Caco-2 (cell line): ENCODE measurements around the gene CNTD1. TPM values are rescaled to one million over a fixed set of nuclear protein-coding genes. Genes with fewer than 3 reads are reported as not detected.
"Not testable (repeated sequence)": the region's sequence is repeated elsewhere in the genome, so short reads cannot be mapped to it uniquely, and the experiment has no call there.

Experiments
- BruUV-seq: library from RNA; stranded (reverse); fragments of 400-500 nt; replicated peaks from 2 replicates; lab custom pipeline; 2021; lab: Mats Ljungman, UMichigan
- CTCF ChIA-PET: fragments of 300-600 bp; sonication (Branson Sonifier 250); formaldehyde crosslinking; loops from one replicate; lab custom pipeline; 2022; ENCODE audit warnings: antibody characterized with exemption; lab: Charles Lee
- POLR2A ChIA-PET: fragments of 300-600 bp; sonication (Branson Sonifier 250); formaldehyde crosslinking; loops from one replicate; lab custom pipeline; 2022; ENCODE audit warnings: antibody characterized with exemption; lab: Charles Lee
- DNase-seq, 2 experiments: peaks; one replicate each; pipeline versions ENCODE4 v3.0.0 to v3.0.0-alpha.2; 2020 to 2022
- H3K27me3 ChIP-seq: replicated peaks from 2 replicates; pipeline ENCODE4 v1.6.0; 2011; ENCODE audit warnings: low read length; ENCODE audit not compliant: control insufficient read depth, insufficient read depth
- H3K36me3 ChIP-seq: 2 replicates; pipeline ENCODE4 v1.5.1; 2011; ENCODE audit warnings: low read length; ENCODE audit not compliant: control insufficient read depth, insufficient read depth
- H3K4me1 ChIP-seq: fragments of 250-450 bp; sonication (Bioruptor Pico); 2 replicates; pipeline ENCODE4 v1.5.1; 2020; ENCODE audit warnings: mild to moderate bottlenecking
- H3K4me3 ChIP-seq: 2 replicates; pipeline ENCODE4 v1.5.1; 2011; ENCODE audit warnings: low read depth, mild to moderate bottlenecking, control low read depth, low read length
- H3K9me3 ChIP-seq: fragments of 250-450 bp; sonication (Bioruptor Pico); 2 replicates; pipeline ENCODE4 v1.5.1; 2020; ENCODE audit warnings: mild to moderate bottlenecking, moderate library complexity
- H3K27ac Mint-ChIP-seq: one replicate; pipeline ENCODE4 v1.8.0; 2022; ENCODE audit warnings: mixed read lengths; ENCODE audit not compliant: unreplicated experiment
- H3K27me3 Mint-ChIP-seq: one replicate; pipeline ENCODE4 v1.8.0; 2022; ENCODE audit warnings: mixed read lengths; ENCODE audit not compliant: insufficient read depth, unreplicated experiment
- H3K36me3 Mint-ChIP-seq: one replicate; pipeline ENCODE4 v1.8.0; 2022; ENCODE audit warnings: mild to moderate bottlenecking, mixed read lengths; ENCODE audit not compliant: insufficient read depth, unreplicated experiment
- H3K4me1 Mint-ChIP-seq: one replicate; pipeline ENCODE4 v1.8.0; 2022; ENCODE audit warnings: low read depth, mixed read lengths; ENCODE audit not compliant: unreplicated experiment
- H3K4me3 Mint-ChIP-seq: one replicate; pipeline ENCODE4 v1.8.0; 2022; ENCODE audit warnings: mild to moderate bottlenecking, moderate library complexity, mixed read lengths; ENCODE audit not compliant: unreplicated experiment
- H3K9me3 Mint-ChIP-seq: one replicate; pipeline ENCODE4 v1.8.0; 2022; ENCODE audit warnings: mixed read lengths; ENCODE audit not compliant: unreplicated experiment
- CTCF ChIP-seq, 2 experiments: fragments of 200-600 bp in 1 of 2; IDR thresholded peaks; 1 replicate in 1 of 2; 2 replicates in 1 of 2; pipeline versions ENCODE4 v1.5.1 to v1.8.0; 2011 to 2022; ENCODE audit warnings: antibody characterized with exemption in 1 of 2, control low read depth in 1 of 2, inconsistent platforms in 1 of 2, low read depth in 1 of 2, low read length in 1 of 2, mild to moderate bottlenecking in 1 of 2, moderate library complexity in 1 of 2; ENCODE audit not compliant: insufficient read depth in 1 of 2, severe bottlenecking in 1 of 2, unreplicated experiment in 1 of 2
- intact Hi-C: fragments of 100-400 bp; cut with micrococcal nuclease; formaldehyde crosslinking; loops from one replicate; pipeline ENCODE4 v1.10.0; 2022; ENCODE audit not compliant: unreplicated experiment
- total RNA-seq: library from RNA; stranded (reverse); gene quantifications from 2 replicates; pipeline ENCODE4 v1.2.3, GENCODE V29; 2022

Gene CNTD1
- total RNA-seq, 1 experiment from 2014 or later, result 1.7 TPM

DNA sequence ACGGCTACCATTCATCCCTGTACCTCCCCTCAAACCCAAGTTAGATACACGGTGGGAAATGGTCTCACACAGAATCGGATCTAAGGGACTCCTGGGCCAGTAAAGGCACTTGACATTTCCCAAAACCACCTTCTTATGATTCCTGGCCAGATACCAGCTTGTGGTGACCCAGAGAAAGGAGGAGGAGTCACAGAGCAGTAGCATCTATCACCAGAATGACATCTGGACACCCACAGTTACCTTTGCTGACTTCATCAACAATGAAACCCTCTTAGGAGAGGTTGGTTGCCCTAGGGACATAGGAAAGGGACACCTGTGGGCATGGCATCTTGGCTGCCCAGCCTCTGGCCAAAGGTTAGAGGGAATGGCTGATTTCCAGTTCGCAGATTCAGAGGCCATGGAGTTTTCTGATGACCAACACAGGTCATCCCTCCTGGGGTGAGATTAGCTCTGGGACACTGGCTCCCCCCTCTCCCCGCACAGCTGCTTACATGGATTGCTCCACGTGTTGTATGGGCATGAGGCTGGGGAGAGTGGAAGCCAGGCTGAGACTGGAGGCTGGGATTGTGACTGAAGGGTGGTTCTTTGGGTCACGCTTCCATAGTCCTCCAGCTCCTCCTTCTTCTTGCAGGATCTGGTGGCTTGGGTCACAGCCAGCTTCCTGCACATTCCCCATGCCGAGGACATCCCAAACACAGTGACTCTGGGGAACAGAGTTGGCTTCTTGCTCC lies 51.0 kb downstream of the CNTD1 start:
- no TSS peak for BruUV-seq
- Histone ChIP-seq H3K4me3 (no peak overlapping the region), H3K4me1 (no peaks in the 10 kb centered on the region), H3K36me3 (no peaks in the 10 kb centered on the region; the same call in 1 of the 2 replicates), H3K9me3 (no peaks in the 10 kb centered on the region), H3K27me3 (no peaks in the 10 kb centered on the region)
- H3K4me1 Mint-ChIP-seq, result no peaks in the 10 kb centered on the region
- DNase-seq, result no peak
- no peak overlapping the region for H3K4me3 Mint-ChIP-seq
- no peak overlapping the region for H3K27ac Mint-ChIP-seq
- POLR2A ChIA-PET, result no interaction called here
- CTCF ChIA-PET, result interaction anchor here (1.2 to 1.6 kb wide), 2 partner anchors 16 to 26 kb away, joined by 3 read pairs; partner anchors contain the start of genes BECN1 and PSME3
- no peaks in the 10 kb centered on the region for H3K9me3 Mint-ChIP-seq
- no peaks in the 10 kb centered on the region for H3K27me3 Mint-ChIP-seq
- H3K36me3 Mint-ChIP-seq, result peaks cover 16% of the 10 kb centered on the region
- TF ChIP-seq CTCF (IDR thresholded peaks at IDR 0.05; ENCODE audit: insufficient read depth in 1 of 2, low read depth in 1 of 2, low read length in 1 of 2, severe bottlenecking in 1 of 2, unreplicated experiment in 1 of 2), result no peak
- intact Hi-C loops, result no loop called here

DNA sequence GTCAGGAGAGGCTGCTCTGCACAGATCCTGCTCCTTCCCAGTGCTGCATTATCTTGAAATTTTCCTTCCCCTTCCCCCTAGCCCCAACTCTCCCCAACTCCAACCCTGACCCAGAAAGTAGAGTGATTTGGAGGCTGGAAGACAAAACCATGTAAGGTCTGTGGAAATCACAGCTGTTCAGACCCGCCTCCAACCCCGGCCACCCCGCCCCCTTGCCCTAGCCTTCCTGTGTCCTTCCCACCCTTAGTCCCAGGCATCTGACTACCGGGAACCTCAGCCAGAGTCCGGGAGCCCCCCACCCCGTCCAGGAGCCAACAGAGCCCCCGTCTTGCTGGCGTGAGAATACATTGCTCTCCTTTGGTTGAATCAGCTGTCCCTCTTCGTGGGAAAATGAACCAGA lies 52.3 kb downstream of the CNTD1 start, which contains the start of gene AOC3:
Gene AOC3, plus strand, starts transcription at position 246 of the 400 bp plus-strand sequence. Its CDS starts 145 bp downstream, at position 391.
- H3K27me3 ChIP-seq, result no peaks in the 10 kb centered on the region
- ChIA-PET CTCF (no interaction called here), POLR2A (no interaction called here)
- Mint-ChIP-seq H3K4me1 (no peaks in the 10 kb centered on the region), H3K27ac (no peak within 1 kb of the TSS), H3K36me3 (peaks cover 3% of the 10 kb centered on the region), H3K4me3 (no peak within 1 kb of the TSS), H3K9me3 (no peaks in the 10 kb centered on the region), H3K27me3 (no peaks in the 10 kb centered on the region)
- H3K9me3 ChIP-seq, result no peaks in the 10 kb centered on the region
- no TSS peak for BruUV-seq
- H3K4me3 ChIP-seq, result no peak within 1 kb of the TSS
- no peaks in the 10 kb centered on the region for H3K4me1 ChIP-seq
- DNase-seq, result no peak
- intact Hi-C loops, result no loop called here
- H3K36me3 ChIP-seq, result no peaks in the 10 kb centered on the region
- no peak for TF ChIP-seq CTCF (IDR thresholded peaks at IDR 0.05; ENCODE audit: insufficient read depth in 1 of 2, low read depth in 1 of 2, low read length in 1 of 2, severe bottlenecking in 1 of 2, unreplicated experiment in 1 of 2)

DNA sequence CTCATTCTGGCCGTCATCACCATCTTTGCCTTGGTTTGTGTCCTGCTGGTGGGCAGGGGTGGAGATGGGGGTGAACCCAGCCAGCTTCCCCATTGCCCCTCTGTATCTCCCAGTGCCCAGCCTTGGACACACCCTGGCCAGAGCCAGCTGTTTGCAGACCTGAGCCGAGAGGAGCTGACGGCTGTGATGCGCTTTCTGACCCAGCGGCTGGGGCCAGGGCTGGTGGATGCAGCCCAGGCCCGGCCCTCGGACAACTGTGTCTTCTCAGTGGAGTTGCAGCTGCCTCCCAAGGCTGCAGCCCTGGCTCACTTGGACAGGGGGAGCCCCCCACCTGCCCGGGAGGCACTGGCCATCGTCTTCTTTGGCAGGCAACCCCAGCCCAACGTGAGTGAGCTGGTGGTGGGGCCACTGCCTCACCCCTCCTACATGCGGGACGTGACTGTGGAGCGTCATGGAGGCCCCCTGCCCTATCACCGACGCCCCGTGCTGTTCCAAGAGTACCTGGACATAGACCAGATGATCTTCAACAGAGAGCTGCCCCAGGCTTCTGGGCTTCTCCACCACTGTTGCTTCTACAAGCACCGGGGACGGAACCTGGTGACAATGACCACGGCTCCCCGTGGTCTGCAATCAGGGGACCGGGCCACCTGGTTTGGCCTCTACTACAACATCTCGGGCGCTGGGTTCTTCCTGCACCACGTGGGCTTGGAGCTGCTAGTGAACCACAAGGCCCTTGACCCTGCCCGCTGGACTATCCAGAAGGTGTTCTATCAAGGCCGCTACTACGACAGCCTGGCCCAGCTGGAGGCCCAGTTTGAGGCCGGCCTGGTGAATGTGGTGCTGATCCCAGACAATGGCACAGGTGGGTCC lies 52.9 kb downstream of the CNTD1 start:
- BruUV-seq, H3K9me3 Mint-ChIP-seq, H3K27ac Mint-ChIP-seq, POLR2A ChIA-PET, H3K4me1 Mint-ChIP-seq, H3K4me1 ChIP-seq, DNase-seq, H3K27me3 Mint-ChIP-seq, CTCF ChIA-PET, H3K36me3 ChIP-seq, H3K36me3 Mint-ChIP-seq, H3K27me3 ChIP-seq, H3K4me3 Mint-ChIP-seq, intact Hi-C loops, H3K4me3 ChIP-seq, H3K9me3 ChIP-seq: not testable (repeated sequence)
